Amniotic epithelial cell (primary cell): ENCODE measurements around the gene MEIOC.

Experiments
- DNase-seq: peaks from one replicate; pipeline ENCODE4 v3.0.0-alpha.2; 2010; ENCODE audit warnings: low read depth

MEIOC gene

DNA sequence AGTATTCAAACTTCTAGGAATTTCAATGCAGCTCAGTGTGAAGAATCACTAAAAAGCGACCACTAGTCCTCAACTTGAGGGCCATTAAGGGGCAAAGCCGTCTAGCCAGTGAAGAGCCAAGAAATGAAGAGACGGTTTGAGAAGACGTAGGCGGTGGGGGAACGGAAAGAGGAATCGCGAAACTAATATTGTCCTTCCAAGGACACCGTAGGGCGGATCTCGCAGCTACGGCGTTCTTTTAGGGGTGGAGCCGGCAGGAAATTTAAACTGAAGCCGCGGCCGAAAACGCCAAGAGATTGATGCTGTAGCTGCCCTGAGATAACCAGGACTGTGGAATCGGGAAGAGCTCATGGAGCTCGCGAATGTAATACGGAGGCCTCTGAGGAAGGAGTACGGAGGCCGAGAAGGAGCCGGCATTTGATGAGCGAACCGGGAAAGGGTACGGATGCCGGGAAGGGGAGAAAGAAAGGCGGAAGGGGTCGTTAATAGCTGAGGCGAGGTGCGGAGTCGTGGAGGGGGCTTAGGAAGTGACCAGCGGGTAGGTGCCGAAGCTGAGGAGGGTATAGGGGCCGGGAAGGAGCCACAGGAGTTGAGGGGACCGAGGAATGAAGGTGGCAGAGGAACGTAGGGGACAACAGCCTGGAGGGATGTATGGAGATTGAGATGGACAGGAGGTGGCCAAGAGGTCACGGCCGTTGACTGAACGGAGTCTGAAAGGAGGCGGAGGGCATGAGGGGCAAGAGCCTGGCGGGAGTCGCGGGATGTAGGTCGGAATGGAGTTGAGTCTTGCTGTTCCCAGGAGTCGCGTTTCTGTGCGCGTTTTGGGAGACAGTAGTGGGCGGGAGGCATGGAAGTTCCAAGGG, 52.4 kb downstream of the MEIOC start, which contains the start of gene DBF4B:
Gene DBF4B, plus strand, starts transcription at position 265 of the 863 bp plus-strand sequence. Its CDS starts 156 bp downstream, at position 421.
- peak; percentile 94 for DNase-seq

DNA sequence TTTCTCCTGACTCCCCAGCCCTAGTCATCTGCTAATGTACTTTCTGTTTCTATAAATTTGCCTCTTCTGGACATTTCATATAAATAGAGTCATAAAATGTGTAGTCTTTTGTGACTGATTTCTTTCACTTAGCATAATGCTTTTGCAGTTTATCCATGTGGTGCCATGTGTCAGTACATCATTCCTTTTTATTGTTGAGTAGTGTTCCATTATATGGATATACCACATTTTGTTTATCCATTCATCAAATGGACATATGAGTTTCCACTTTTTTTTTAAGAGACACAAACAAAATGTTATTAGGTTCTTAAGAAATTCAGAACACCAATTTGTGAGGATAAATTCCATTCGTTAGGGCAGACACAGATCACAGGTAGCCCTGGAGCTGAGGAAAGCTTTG, 63.2 kb downstream of the MEIOC start:
- DNase-seq: no peak

DNA sequence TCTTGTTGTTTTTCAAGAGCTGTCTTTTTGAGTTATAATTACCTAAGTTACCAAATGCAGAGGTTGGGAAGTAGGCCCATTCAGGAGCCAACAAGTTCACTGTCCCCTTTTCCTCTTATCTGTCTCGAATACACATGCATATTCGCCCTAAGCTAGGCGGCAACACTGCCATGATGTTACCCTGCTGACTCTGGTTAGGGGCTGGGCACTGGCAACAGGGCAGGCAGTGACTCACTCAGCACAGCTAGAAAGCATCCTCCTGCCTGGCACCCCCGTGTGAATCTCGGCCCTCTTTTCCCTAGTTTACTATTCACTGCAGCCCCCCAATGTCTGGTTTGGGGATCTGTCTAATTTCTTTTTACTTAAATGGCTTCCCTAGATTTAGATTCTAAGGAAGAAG, 66.0 kb downstream of the MEIOC start:
- no peak for DNase-seq
